HG03025 (cell line): ENCODE results near the gene PUS10.
"Not testable (repeated sequence)": the region's sequence is repeated elsewhere in the genome, so short reads cannot be mapped to it uniquely, and the experiment has no call there.

ENCODE experiments used
- ATAC-seq: cut with Tn5 transposase; IDR thresholded peaks from one replicate; pipeline ENCODE4 v1.9.1; 2021; ENCODE audit warnings: mild to moderate bottlenecking, moderate library complexity; ENCODE audit not compliant: unreplicated experiment, low FRiP score

PUS10 gene, protein sequence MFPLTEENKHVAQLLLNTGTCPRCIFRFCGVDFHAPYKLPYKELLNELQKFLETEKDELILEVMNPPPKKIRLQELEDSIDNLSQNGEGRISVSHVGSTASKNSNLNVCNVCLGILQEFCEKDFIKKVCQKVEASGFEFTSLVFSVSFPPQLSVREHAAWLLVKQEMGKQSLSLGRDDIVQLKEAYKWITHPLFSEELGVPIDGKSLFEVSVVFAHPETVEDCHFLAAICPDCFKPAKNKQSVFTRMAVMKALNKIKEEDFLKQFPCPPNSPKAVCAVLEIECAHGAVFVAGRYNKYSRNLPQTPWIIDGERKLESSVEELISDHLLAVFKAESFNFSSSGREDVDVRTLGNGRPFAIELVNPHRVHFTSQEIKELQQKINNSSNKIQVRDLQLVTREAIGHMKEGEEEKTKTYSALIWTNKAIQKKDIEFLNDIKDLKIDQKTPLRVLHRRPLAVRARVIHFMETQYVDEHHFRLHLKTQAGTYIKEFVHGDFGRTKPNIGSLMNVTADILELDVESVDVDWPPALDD

DNA sequence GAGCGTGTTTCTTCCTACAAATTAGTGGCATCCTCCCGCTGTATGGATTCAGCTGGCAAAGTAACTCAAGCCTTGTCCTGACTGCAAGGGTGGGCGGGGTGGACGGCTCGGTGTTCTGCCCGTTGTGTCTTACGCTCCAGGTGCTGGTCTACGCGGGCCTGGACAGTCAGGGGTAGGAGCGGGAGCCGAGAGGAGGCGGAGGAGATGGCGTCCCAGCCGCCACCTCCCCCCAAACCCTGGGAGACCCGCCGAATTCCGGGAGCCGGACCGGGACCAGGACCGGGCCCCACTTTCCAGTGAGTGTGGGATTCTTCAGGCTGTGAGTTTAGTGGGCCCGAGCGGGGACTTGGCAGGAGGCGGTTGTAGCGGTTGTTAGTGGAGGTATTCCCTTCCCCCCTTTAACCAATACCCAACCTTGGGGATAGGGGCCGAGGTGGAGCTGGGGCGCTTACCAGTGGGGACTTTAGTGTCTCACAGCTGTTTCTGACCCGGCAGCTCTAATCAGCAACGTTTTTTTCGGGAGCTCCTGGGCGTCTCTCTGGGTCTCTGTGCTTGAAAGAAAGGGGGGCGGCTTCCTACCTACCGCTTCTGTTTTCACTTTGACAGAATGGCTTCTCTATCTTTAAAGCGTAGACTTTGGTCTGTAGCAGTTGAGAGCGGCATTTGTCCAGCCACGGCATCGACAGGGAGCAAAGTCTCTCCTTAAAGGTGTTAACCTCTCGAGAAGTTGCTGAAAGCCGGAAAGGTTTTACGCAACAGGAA lies at the start of gene PUS10, which contains the start of gene PEX13:
Gene PUS10 (minus strand): TSS at position 700 of the 762 bp plus-strand sequence. CDS start 6,365 bp downstream, outside the sequence.
Gene PEX13 (plus strand): TSS at position 165 of the 762 bp plus-strand sequence. CDS start 40 bp downstream, at position 205.
- ATAC-seq = peak; percentile 86

DNA sequence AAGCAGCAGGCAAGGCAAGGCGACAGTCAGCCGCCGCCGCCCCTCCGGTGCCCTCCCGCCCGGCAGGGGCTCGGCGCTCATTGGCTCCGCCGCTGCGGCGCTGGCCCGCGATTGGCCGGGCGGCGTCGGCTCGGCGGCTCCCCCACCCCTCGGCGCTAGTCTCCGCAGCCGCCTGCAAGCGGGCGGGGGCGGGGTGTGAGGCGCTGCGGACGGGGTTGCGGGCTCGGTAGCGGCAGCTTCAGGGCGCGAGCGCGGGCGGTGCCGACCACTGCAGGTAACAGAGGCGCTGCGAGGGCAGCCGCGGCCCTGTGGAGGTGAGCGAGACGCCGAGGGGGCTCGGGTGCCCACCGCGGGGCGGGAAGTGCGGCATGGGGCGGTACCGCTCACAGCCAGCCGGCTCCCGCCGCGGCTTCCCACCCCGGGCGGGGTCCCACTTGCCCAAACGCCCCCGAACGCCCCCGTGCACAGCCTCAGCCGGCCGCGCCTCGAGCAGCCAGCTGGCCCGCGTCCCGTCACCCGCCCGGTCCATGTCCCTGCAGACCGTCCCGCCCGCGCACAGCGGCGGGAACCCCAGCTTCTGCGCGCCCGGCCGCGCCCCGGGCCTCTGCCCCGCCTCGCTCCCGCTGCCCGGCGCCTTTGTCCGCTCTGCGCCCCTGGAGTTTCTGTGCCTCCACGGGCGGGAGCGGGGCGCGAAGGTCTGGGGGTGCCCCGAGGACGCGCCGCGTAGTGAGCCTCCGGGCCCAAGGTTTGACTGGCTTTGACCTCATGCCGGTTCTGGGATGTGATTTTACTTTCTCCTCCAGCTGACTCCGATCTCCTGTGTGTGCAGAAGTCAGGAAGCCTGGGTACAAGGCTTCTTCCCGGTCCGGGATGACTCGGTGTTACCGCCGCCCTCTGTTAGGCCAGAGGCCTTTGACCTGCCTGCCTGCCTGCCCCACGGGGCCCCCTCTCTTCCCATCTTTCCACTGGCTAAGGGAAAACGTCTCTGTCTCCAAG lies 48.0 kb upstream of the PUS10 start, which contains the start of gene SANBR:
Gene SANBR (plus strand): TSS at position 158 of the 996 bp plus-strand sequence. CDS start 4,480 bp downstream, outside the sequence.
- peak; percentile 96 for ATAC-seq

DNA sequence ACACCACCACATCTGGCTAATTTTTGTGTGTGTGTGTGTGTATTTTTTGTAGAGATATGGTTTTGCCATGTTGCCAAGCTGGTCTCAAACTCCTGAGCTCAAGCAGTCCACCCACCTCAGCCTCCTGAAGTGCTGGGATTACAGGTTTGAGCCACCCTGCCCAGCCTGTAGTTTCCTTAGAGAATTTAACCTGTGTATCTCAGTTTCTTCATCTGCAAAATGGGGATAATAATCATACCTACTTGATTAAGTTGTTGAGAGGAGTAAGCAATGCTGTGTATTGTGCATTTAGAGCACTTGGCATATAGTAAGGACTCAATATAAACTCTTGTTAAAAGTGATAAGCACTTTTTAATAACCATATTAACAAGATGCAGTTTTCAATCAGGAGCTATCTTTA lies 41.3 kb upstream of the PUS10 start:
- ATAC-seq = no peak

DNA sequence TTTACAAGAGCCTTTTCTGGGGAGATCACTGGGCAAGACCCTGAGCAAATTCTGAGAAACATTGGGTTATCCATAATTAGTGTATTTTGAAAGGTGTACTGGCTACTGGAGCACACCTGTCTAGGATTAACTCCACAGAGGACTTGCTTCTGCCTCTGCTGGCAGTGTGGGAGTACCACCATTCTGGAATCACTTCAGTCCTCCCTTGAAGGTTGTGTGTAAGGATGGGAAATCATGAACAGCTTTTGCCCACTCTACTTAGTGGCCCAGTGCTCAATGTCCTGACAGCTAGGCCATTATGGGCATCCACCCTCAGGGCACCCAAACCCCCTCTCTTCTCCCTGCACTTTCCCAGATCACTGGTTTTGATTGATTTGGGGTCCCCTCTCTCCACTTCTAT lies 39.5 kb upstream of the PUS10 start:
- ATAC-seq = no peak

DNA sequence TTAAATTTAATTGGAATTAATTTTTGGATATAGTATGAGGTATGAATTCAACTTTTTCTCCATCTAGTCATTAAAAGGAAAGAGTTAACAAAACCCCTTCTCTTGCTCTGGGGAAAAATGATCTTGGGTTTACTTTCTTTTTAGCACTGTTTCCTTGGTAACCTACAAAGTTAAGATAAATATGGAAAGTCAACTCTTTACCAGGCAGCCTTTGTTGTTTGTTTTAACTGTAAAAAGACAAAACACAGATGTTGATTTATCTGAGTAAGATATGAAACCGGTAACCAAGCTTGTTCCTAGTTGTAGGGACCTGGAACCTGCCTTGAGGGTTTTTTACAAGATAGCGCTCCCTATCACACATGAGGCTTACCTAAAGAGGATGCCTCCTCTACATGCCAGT lies 37.5 kb upstream of the PUS10 start:
- ATAC-seq = no peak

DNA sequence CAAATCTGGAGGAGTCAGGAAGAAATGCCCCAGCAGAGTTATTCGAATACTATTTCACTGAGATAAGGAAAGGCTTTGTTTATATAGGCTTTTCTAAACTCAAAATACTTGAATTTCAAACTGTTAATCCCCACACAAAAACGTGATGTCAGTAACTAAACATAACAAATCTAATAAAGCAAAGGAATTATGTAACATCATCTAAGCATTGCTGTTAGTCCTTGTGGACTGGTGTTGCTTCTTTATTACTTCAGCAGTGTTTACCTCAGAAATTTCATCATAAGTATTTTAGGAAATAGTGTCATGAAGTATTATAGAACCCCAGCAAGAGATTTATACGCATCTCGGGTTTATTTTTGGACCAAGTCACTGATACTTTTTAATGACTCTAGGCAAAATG lies 27.9 kb upstream of the PUS10 start:
- no peak for ATAC-seq

DNA sequence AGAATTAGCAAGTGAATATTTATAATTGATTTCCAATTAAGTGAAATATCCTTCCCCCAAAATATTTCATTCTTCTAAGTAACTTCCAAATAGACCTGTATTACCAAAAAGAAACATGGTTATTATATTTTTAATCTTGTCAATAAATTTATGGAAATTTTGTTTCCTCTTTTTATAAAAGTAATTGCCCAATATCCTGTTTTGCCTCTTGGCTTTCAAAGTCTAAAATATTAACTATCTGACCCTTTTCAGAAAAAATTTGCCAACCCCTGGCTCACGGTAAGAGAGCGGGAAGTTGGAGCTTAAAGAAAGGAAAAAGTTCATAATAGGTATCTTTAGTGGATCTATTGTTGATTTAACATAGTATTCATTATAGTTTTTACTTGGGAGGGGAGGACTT lies 27.2 kb upstream of the PUS10 start:
- ATAC-seq = no peak

DNA sequence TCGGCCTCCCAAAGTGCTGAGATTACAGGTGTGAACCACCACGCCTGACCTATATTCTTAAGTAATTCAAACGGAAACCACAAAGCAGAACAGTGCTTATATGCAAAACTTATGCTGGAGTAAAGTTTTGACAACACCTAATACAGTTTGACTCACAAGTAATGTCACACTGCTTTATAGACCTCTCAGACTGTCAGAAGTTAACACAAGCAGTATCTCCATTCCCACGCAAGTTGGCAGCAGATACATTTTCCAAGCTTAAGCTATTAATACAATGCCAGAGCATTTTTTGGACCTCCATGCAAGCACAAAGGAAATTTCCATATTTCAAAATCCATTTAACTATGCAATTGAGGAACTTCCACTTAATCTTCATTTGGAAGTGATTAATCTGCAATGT lies 26.6 kb upstream of the PUS10 start:
- ATAC-seq = no peak

DNA sequence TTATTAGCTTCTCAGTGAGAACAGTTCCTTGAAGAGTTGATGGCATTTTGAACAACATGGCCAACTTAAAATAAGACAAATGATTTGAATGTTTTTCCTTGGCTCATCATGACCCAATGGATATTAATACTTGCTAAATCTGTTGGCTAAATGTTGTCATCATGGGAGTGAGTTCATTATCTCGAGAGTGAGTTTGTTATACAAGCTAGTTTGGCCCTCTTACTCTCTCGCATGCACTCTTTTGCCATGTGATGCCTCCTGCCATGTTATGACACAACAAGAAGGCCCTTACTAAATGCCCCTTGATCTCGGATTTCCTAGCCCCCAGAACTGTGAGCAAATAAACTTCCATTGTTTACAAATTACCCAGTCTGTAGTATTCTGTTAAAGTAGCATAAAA lies 24.8 kb upstream of the PUS10 start:
- ATAC-seq = no peak

DNA sequence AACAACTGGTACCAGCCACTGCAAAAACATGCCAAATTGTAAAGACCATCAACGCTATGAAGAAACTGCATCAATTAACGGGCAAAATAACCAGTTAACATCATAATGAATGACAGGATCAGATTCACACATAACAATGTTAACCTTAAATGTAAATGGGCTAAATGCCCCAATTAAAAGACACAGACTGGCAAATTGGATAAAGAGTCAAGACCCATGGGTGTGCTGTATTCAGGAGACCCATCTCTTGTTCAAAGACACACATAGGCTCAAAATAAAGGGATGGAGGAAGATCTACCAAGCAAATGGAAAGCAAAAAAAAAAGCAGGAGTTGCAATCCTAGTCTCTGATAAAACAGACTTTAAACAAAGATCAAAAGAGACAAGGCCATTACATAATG lies 18.6 kb upstream of the PUS10 start:
- not testable (repeated sequence) for ATAC-seq

DNA sequence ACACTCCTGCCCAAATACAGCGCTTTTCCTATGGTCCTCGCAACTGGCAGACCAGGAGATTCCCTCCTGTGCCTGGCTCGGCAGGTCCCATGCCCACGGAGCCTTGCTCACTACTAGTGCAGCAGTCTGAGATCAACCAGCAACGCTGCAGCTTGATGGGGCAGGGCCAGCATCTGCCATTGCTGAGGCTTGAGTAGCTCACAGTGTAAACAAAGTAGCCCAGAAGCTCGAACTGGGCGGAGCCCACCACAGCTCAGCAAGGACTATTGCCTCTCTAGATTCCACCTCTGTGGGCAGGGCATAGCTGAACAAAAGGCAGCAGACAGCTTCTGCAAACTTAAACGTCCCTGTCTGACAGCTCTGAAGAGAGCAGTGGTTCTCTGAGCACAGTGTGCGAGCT lies 16.5 kb upstream of the PUS10 start:
- not testable (repeated sequence) for ATAC-seq

DNA sequence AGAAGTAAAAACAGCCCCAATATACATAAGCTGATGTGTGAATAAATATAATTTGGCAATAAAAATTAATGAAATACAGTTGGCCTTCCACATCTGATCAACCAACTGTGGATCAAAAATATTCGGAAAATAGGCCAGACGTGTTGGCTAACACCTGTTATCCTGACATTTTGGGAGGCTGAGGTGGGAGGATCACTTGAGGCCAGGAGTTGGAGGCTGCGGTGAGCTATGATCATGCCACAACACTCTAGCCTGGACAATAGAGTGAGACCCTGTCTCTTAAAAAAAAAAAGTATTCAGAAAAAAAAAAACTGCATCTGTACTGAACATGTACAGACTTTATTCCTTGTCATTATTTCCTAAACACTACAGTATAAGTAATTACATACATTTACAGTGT lies 11.5 kb upstream of the PUS10 start:
- no peak for ATAC-seq

DNA sequence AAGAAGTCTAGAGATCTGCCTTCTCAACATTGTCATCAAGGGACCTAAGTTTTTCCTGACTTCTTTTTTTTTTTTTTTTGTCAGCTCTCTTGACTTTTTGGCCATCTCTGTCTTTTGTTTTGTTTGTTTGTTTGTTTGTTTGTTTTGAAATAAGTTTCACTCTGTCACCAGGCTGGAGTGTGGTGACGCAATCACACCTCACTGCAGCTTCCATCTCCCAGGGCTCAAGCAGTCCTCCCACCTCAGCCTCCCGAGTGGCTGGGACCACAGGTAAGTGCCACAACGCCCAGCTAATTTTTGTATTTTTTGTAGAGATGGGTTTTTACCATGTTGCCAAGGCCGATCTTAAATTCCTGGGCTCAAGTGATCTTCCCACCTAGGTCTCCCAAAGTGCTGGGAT lies 5.6 kb upstream of the PUS10 start:
- no peak for ATAC-seq

DNA sequence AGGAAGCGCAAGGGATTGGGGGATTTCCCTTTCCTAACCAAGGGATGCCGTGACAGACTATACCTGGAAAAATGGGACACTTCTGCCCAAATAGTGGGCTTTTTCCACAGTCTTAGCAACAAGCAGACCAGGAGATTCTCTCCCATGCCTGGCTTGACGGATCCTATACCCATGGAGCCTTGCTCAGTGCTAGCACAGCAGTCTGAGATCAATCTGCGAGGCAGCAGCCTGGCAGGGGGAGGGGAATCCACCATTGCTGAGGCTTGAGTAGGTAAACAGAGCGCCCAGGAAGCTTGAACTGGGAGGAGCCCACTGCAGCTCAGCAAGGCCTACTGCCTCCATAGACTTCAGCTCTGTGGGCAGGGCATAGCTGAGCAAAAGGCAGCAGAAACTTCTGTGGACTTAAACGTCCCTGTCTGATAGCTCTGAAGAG lies 3.2 kb upstream of the PUS10 start:
- no peak for ATAC-seq

DNA sequence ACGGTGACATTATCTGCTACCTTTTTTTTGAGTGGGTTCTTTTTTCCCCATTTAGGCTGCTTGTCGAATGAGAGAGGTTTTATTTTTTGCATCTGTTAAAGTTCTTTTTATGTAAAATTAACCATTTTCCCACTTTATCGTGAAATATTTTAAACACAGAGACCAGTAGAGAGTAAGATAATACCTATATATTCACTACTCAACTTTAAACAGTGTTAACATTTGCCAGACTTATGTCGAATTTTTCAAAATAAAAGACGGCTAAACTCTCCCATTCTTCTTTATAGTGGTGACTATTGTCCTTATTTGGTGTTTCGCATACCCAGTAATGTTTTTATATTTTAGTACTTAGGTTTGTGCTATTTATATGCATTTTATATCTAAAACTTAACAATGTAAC lies 743 bp upstream of the PUS10 start:
- no peak for ATAC-seq

DNA sequence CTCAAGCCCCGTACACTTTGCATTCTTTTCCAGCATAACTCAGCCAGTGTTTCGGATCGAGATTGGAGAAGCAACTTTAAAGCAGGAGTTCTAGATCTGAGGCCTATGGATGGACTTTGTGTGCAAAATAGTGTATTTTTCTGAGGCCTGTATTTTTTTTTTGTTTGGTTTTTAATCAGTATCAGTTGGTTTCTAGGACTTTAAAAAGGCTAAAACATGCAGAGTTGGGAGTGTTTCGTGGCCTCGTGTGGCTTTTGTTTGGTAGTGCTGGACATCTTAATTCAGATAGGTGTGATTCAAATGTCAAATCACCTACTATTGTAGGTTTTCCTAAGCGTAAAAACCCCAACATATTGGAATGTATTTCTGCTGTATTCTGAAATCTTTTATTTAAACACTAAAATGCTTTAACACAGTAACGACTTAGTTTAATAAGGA lies 282 bp upstream of the PUS10 start:
- no peak for ATAC-seq

DNA sequence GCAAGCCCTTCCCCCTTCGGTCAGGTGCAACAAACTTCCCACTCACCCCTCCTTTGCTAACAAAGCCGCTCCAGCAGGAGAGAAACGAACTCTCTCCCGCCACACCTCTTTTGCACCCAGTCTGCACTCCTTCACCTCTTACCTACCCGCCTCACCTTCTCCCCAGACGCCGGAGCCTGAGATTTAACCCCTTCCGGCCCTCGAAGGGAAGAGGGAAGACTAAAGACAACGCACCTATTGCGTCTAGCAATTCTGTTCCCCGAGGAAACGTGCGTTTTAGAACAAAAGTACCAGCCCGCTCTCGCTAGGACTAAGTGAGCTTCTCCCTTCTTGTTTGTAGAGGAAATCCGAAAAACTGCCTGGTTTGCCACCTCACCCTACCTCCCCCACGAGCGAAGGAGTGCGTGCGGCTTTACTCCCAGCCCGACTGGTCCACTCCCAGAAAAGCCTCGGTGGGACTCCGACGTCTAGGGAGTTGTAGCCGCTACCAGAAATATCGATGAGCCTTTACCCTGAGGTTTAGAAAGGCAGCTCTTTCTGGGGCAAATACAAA lies 976 bp downstream of the PUS10 start:
- ATAC-seq = peak; percentile 58

DNA sequence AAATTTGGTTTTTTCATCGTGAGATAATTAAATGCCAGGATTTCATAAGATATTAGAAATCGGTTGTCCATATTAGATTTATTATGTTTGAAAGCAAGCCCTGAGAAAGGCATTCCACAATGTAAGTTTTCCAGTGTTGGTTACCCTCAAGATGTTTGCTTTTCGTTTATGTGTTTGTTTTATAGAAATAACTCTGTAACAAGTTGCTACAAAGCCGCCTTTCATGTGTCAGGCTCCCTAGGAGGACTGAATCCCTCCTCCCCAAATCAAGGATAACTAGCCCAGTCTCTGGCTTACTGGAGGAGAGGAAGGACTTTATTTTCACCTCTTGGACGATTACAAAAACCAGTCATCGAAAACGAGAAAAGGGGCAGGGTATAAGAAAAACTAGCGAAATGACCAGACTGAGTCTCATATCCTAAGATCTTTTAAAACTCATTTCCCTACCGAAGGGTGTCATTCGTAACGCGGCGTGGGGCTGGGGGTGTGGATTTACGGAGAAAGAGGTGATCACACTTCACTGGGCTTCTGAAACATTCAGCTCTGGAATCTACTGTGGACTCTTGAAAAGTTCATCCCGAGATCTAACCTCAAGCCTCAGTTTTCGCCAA lies 1.6 kb downstream of the PUS10 start:
- peak; percentile 15 for ATAC-seq

DNA sequence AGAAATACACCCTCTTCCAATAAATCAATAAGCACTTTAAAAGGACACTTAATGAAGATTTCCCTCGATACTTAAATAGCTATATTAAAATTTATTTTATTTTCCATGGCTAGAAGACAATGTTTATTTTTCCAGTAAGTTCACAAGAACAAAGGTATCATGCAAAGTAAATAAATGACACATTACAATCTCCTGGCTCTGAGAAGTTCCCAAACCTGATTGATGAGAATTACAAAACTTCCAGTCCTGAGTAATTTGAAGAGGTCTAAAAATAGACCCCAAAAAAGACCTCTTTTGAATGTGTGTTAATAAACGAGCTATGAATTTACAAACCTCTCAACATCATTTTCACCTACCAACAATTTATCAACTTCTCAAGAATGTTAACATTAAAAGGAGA lies 2.1 kb downstream of the PUS10 start:
- no peak for ATAC-seq
